IPS-NIHi7 (cell line): ENCODE results near the gene ADCY3.
"Not testable (repeated sequence)": the region's sequence is repeated elsewhere in the genome, so short reads cannot be mapped to it uniquely, and the experiment has no call there.

Source experiments
- DNase-seq: peaks from one replicate; pipeline ENCODE4 v3.0.0; 2012; ENCODE audit warnings: mixed read lengths; ENCODE audit errors: extremely low spot score

The ADCY3 gene

DNA sequence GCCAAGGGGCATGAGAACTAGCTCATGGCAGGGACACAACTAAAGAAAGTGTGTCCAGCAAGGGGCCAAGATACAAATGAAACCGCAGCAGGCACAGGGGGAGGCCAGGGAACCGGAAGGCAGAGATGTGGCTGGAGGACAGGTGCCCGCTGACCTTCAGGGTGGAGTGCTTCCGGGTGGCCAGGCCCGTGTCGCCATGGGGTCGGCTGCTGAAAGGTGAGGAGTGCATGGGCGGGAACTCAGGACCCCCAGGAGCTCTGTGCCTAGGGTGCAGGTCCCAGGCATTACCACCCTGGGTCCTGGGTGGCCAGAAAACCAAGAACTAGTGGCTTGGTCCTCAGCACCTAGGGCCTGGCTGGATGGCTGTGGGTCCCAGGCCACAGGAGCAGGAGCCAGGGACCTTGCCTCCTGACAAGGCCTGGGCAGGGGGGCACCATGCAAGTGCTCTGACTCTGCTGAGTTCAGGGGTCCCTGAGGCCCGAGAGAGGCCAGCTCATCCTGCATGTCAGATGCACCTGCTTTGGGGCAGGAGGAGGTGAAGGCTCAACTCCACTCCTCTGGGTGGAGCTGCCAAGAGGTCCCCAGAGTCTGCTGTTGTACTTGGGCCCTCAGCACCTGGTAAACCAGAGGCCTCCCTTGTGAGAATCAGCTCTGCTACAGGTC, 75.9 kb downstream of the ADCY3 start:
- no peak for DNase-seq

DNA sequence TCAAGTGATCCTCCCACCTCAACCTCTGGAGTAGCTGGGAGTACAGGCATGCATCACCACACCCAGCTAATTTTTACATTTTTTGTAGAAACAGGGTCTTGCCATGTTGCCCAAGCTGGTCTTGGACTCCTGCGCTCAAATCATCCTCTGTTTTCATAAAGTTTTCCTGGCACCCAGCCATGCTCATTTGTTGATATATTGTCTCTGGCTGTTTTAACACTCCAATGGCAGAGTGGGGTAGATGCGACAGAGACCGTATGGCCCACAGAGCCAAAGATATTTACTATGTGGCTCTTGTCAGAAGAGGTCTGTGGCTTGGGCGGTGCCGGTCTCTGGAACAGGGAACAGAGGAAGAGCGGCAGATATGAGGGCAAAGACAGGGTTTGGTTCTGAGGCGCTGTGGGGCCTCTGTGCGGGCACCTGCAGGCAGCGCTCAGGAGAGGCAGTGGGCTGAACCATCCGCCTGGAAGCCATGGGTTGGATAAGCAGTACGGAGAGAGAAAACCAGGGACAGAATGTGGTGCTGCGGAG, 76.6 kb downstream of the ADCY3 start:
- DNase-seq = no peak

DNA sequence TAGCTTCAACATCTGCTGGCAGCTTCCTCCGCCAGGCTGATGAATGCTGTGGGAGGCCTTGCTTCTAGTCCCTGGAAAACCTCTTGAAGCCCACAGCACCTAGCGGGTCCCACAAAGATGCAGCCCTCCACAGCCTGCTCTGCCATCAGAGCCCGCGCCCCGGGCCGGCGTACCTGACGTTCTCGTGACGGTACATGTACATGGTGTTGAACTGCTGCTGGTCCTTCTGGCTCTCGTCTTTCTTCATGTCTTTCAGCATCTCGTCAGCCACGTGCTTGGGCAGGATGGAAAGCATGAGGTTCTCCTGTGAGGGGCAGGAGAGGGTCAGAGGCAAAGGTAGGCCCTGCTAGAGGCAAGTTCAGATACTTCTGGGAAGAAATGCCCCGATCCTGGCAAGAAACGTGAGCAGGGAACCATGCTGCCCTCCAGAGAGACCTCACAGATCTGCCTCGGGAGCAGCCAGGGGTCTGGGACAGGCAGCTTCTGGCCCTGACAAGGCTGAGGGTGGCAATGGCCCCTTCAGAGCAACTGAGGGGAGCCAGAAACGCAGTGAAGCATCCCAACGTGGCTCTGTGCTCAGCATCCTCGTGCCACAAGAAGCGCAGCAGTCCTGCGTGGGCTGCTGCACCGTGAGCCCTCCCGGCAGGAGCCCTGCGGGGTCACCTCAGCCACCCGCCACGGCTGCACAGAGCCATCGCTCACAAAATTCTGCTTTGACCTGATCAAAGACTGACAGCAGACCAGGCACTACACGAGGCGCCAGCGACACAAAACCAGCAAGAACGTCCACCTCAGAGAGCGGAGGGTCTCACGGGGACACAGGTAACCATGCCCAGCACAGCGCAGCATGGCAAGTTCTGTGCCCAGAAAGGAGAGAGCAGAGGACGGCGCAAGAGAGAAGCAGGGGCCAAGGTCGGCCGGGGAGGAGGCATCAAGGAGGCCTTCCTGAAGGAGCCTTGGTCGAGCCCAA, 77.7 kb downstream of the ADCY3 start:
- no peak for DNase-seq

DNA sequence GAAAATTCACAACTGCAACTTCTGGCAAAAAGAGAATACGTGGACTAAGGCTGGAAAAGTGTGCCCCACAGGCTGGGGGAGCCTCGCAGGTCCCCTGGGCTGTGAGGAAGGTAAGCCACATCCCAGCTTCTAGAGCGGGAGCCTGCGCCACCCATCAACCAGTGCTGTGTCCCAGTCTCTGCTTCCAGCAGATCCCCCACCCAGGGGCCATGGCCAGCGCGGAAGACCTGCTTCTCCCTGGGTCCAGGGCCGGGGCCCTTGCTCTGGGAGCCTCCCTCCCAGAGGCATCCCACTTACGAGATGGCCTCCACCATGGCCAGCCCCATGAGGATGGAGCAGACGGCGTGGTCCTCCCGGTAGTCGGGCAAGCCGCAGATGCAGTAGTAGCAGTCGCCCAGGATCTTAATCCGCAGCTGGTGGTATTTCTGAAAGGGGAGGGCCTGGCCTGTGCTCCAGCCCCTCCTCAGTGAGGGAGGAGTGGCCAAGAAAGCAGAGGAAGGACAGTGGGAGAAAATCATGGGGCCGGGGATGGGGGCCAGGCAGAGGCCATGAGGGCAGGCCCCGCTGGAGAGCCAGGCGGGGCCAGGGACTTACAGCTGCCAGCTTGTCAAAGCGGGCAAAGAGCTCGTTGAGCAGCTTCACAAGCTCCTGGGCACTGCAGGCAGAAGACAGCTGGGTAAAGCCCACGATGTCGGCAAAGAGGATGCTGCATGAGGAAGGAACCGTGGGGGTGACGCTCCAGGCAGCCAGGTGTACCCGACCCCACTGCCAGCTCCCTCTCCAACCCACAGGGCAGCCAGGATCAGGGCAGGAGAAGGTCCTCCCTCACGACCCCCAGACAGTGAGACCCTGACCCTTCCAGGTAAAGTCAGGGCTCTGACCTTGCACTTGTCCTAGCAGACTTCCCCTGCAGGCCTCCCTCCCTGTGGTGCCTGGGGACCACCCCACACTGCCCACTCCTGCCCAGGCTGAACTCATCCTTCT, 78.8 kb downstream of the ADCY3 start:
- DNase-seq = no peak

GRCh38 chr2:24840164-24840869, 79.7 kb downstream of the ADCY3 start:
- DNase-seq = no peak

DNA sequence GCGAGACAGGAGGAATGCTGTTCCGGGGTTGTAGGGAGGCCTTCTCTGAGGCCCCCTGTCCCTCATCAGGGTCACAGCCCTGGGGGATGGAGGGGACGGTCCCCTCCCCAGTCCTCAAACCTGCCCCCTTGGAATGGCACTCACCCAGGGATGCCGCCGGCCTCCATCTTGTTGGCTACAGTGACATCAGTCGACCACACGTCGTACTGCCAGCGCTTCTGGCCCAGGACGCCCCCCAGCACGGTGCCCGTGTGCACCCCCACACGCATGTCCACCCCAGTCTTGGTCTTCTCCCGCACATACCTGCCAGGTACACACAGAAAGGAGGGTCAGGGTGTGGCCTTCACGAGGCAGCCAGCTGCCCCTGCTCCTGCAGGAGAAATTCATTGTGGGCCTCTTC, 80.3 kb downstream of the ADCY3 start:
- DNase-seq = no peak

GRCh38 chr2:24838541-24838940, 81.5 kb downstream of the ADCY3 start:
- no peak for DNase-seq

- DNase-seq = no peak
Measured at GRCh38 chr2:24837996-24838513, 82.0 kb downstream of the ADCY3 start.

DNA sequence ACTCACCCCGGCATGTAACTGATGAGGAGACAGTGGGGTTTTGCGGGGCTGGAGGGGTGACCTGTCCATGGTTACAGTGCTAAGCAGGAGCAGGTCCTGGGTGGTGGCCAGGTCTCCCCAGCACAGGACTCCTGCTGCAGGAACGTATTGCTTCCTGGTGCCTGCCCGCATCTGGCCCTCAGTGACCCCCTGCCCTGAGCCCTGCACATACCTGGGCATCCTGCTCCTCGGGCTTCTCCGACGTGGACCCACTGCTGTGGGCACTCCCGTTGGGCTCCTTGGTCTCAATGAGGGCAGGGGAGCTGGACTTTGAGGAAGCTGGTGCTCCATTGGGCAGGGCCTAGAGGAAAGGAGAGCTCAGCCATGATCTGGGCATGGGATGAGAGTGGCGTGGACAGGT, 83.3 kb downstream of the ADCY3 start:
- no peak for DNase-seq

DNA sequence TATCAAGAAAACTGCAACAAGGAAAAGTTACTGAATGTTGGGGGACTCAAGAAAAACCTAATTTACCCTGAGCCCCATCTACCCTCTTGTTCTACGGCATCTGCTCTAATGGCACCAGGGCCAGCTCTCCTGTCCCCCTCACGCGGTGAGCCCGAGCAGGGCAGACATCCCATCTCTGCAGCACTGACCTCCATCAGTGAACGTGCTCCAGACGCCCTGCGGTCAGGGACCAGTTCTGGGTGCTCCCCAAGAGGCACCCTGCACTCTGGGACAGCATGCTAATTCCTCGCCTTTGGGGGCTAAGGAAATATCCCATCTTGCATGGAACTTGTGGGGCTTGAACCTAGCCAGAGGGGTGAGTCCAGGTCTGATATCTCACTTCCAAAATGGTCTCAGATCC, 83.8 kb downstream of the ADCY3 start:
- no peak for DNase-seq

DNA sequence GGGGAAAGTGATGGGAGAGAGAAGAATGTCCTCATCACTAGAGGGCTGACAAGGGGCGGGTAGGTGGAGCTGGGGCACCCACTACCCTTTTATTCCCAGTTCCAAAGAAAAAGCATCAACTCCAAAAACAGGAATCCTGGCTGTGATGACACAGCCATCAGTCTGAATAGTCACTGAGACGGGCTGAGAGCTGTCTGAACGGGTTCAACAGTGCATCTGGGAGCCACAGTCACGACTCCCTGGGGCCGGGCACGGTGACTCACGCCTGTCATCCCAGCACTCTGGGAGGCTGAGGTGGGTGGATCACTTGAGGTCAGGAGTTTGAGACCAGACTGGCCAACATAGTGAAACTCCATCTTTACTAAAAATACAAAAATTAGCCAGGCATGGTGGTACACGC, 84.6 kb downstream of the ADCY3 start:
- not testable (repeated sequence) for DNase-seq

DNA sequence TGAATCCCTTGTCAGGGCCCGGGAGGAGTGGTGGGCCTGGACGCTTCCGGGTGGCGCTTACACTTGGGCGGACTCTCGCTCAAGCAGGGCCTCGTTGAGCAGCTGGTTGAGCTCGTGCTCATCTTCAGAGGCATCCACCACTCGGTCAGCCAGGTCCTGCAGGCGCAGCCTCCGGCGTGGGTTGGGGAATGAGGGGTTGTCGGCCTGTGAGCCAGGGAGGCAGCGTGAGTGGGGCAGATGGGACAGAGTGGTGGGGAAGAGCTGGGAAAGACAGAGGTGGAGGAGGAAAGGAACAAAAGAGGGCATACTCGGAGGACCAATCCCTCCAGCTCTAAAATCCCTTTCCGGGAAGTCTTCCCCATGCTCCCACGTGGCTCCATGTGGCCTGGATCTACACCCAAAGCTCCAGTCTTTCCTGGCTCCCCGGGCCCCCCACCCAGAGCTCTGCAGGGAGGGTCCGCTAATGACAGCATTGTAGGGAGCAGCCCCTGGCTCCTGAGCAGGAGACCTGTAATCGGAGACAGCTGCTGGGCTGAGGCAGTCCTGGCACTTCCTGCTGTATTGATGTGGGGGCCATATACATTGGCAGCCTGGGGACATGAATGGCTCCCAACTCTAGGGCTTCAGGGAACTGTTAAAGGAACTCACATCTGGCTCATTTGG, 85.2 kb downstream of the ADCY3 start:
- DNase-seq = no peak

DNA sequence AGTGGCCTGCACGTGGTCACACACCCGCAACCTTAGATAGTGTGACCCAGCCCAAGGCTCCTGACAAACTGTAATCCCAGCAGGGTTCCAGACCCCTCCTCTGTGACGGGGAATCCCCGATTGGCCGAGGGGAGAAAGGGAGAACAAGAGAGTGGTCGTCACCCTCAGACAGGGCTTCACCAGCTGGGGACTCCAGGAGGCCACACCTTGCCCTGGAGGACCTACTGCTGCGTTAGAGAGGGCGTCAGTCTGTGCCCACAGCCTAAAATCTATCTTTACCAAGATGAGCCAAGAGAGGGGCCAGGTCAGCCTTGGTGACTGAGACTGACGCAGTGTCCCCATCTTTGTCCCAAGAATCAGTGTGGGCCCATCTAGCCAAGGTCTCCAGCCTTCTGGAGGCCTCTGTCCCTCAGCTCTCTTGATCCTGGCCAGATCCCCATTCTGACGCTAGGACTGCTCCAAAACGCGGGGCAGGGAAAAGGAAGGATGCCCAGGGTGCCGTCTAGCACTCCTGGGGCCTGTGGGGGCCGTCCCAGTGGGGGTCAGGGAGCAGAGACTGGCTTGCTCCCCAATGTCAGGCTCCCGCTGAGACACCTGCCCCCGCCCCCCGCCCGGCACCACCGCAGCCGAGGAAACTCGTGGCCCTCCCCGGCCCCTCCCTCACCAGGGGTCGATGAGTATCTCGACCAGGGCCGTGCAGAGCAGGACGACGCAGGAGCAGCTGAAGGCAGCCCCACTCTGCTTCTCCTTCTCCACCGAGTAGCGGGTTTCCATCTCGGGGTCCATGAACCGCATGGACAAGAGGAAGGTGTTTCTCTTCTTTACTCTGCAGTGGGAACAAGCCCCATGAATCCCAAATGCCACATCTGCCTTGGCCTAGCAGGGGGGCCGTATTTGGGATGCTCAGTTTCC, 86.0 kb downstream of the ADCY3 start:
- DNase-seq = no peak

GRCh38 chr2:24832931-24833701, 86.9 kb downstream of the ADCY3 start:
- DNase-seq = no peak

GRCh38 chr2:24832521-24832920, 87.5 kb downstream of the ADCY3 start:
- DNase-seq = no peak

DNA sequence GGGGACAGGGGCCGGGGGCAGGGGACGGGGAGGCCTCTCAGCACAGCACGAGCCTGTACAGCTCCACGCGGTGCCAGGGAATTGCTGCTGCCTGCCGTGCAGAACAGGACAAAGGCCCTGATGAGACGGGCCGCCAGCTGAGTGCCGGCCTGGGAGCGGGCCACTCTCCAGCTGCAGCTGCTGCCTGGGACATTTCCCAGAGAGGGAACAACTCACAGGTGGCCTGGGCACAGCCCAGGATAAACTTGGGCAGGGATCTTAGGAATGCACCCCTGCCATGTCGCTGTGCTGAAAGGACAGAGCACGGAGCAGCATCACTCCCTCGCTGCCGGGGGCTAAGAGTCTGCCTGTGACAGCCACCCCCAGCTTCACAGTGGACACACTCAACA, 88.0 kb downstream of the ADCY3 start:
- DNase-seq = no peak

- DNase-seq = no peak
Measured at GRCh38 chr2:24831221-24832072, 88.6 kb downstream of the ADCY3 start.
